ENCODE data around the gene PCID2. TPM values are rescaled to one million over a fixed set of nuclear protein-coding genes. Genes with fewer than 3 reads are reported as not detected.

The PCID2 gene
- total and polyA plus RNA-seq, 2 of the 13 experiments (the other 11 are each of a cell fraction or from before 2014, with no cell fraction given) = 65.0 to 111 TPM

DNA sequence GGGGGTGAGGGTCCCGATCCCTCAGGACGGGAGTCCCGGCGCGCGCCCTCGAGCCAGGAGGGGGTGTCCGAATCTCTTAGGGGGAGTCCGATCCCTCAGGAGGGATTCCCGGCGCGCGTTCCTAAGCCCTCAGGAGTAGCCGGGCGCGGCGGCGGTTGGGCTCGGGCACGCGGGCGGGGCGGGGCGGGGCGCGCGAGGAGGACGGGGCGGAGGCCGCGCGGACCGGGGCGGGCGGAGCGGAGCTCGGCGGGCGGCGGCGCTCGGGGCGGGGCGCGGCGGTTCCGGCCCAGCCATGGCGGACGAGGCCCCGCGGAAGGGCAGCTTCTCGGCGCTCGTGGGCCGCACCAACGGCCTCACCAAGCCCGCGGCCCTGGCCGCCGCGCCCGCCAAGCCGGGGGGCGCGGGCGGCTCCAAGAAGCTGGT is 878 bp upstream of the PCID2 start, which contains the start of gene CUL4A (continued):
- TF ChIP-seq ETV6 (CRISPR knock-in tag; conservative IDR thresholded peaks at IDR 0.05) = no peak
- no peak for TF ChIP-seq NR2F6 (IDR thresholded peaks at IDR 0.05)
- TF ChIP-seq NR2F6 (CRISPR knock-in tag; IDR thresholded peaks at IDR 0.05) = no peak
- no peak for TF ChIP-seq SRSF1 (optimal IDR thresholded peaks at IDR 0.05; ENCODE audit: low read depth, low read length)
- TF ChIP-seq ZBTB40 (IDR thresholded peaks at IDR 0.05) = no peak
- TF ChIP-seq ZBTB40 (CRISPR knock-in tag; IDR thresholded peaks at IDR 0.05) = no peak
- no peak for TF ChIP-seq HNRNPK (IDR thresholded peaks at IDR 0.05; ENCODE audit: low read depth, low read length, poor library complexity, severe bottlenecking)
- TF ChIP-seq NONO (IDR thresholded peaks at IDR 0.05) = no peak
- TF ChIP-seq NONO (CRISPR knock-in tag; conservative IDR thresholded peaks at IDR 0.05) = 0 out of 2 replicates have a peak, but pooled peaks have one; percentile 18
- no peak for TF ChIP-seq ZNF772 (CRISPR knock-in tag; IDR thresholded peaks at IDR 0.05)
- 0 out of 2 replicates have a peak, but pooled peaks have one; percentile 55 for TF ChIP-seq PAX8 (CRISPR knock-in tag; IDR thresholded peaks at IDR 0.05; ENCODE audit: borderline replicate concordance)
- TF ChIP-seq WIZ (CRISPR knock-in tag; IDR thresholded peaks at IDR 0.05) = no peak
- no peak for TF ChIP-seq KLF12 (CRISPR knock-in tag; IDR thresholded peaks at IDR 0.05; ENCODE audit: borderline replicate concordance)
- TF ChIP-seq DDIT3 (CRISPR knock-in tag; IDR thresholded peaks at IDR 0.05) = no peak
- TF ChIP-seq MAX (IDR thresholded peaks at IDR 0.05) = 0 out of 2 replicates have a peak, but pooled peaks have one; percentile 5
- TF ChIP-seq KMT2A (CRISPR knock-in tag; IDR thresholded peaks at IDR 0.05) = 0 out of 2 replicates have a peak, but pooled peaks have one; percentile 0
- peak; percentile 85 for TF ChIP-seq ZBTB2 (CRISPR knock-in tag; IDR thresholded peaks at IDR 0.05; ENCODE audit: low read depth)
- no peak for TF ChIP-seq POLR2AphosphoS2 (IDR thresholded peaks at IDR 0.05; ENCODE audit: low read depth, low read length)
- 0 out of 2 replicates have a peak, but pooled peaks have one; percentile 3 for TF ChIP-seq ZNF788 (CRISPR knock-in tag; IDR thresholded peaks at IDR 0.05; ENCODE audit: borderline replicate concordance)
- TF ChIP-seq LCORL (IDR thresholded peaks at IDR 0.05) = no peak
- no peak for TF ChIP-seq LCORL (CRISPR knock-in tag; IDR thresholded peaks at IDR 0.05)
- TF ChIP-seq MAF1 (CRISPR knock-in tag; IDR thresholded peaks at IDR 0.05; ENCODE audit: borderline replicate concordance) = no peak

Measured in HepG2 (cell line).